Mesodermal cell (in vitro differentiated cells): ENCODE measurements around the gene NPRL2.

Source experiments
- H3K27ac ChIP-seq: 2 replicates; pipeline ENCODE4 v1.7.0; 2013; ENCODE audit warnings: mild to moderate bottlenecking, low read depth, low read length, moderate library complexity; ENCODE audit not compliant: severe bottlenecking
- H3K36me3 ChIP-seq: 2 replicates; pipeline ENCODE4 v1.7.1; 2013; ENCODE audit warnings: mild to moderate bottlenecking, low read length, moderate library complexity; ENCODE audit not compliant: control insufficient read depth, insufficient read depth
- H3K4me1 ChIP-seq: one replicate; pipeline ENCODE4 v1.7.1; 2013; ENCODE audit warnings: mild to moderate bottlenecking, low read length; ENCODE audit not compliant: insufficient read depth, control insufficient read depth, poor library complexity, severe bottlenecking
- H3K4me3 ChIP-seq: 2 replicates; pipeline ENCODE4 v1.7.0; 2013; ENCODE audit warnings: low read length, control low read depth, mild to moderate bottlenecking; ENCODE audit not compliant: insufficient read depth, poor library complexity, severe bottlenecking; ENCODE audit errors: extremely low read depth
- H3K9me3 ChIP-seq: 2 replicates; pipeline ENCODE4 v1.7.1; 2013; ENCODE audit warnings: mild to moderate bottlenecking, low read length, moderate library complexity; ENCODE audit not compliant: control insufficient read depth
- WGBS, 2 experiments: methylation state at CpG; one replicate each; pipeline ENCODE4 v1.1.5; 2013; ENCODE audit warnings: missing lambda C conversion rate in 2 of 2; ENCODE audit not compliant: insufficient coverage in 2 of 2; 5-methylcytosine and 5-hydroxymethylcytosine counted together

NPRL2 gene

DNA sequence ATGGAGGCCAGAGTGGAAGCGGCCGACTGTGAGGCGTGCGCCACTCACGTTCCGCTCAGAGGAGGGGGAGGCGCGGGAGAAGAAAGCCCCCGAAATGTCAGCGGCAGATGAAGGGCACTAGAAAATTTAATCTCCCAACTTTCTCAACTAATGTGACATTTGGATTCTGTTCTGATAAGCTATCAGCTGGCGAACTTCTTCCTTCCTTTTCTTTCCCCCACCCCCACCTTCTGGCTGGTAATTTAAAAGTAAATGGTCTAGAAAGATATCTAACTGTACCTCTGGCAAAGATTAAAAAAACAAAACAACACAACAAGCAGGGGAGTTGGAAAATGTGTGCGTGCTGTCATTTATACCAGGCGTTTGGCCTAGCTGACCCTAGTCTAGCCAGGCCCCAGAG, 35.2 kb upstream of the NPRL2 start:
- Histone ChIP-seq H3K9me3 (no peaks in the 10 kb centered on the region), H3K27ac (no peak overlapping the region), H3K36me3 (no peaks in the 10 kb centered on the region), H3K4me1 (peaks cover 8% of the 10 kb centered on the region), H3K4me3 (no peak overlapping the region)
- WGBS, 2 experiments: 85 to 87% methylated on average over 9 to 11 of the region's 13 CpGs

DNA sequence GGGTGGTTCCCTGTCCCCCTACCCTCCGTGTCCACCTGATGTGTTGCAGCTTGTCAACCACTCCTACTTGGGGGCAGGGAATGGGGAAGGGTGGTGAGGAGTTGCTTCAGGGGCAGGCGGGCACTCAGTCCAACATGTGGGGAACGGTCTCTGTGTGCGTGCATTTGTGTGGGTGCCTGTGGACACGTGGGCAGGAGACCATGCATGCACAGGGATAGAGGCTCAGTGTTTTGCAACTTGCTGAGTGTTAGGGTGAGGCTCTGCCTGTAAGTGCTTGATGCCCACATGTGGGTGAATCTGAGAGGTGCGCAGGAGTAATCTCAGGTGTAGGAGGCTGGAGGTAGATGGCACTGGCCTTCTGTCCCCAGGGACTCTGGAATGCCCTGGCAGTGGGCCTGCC, 33.2 kb upstream of the NPRL2 start:
- no peak overlapping the region for H3K4me3 ChIP-seq
- H3K9me3 ChIP-seq: no peaks in the 10 kb centered on the region
- no peaks in the 10 kb centered on the region for H3K36me3 ChIP-seq
- H3K4me1 ChIP-seq: peaks cover 5% of the 10 kb centered on the region
- no peak overlapping the region for H3K27ac ChIP-seq
- 74 to 94% methylated on average over 4 to 6 of the region's 6 CpGs for whole genome bisulfite sequencing, 2 experiments

DNA sequence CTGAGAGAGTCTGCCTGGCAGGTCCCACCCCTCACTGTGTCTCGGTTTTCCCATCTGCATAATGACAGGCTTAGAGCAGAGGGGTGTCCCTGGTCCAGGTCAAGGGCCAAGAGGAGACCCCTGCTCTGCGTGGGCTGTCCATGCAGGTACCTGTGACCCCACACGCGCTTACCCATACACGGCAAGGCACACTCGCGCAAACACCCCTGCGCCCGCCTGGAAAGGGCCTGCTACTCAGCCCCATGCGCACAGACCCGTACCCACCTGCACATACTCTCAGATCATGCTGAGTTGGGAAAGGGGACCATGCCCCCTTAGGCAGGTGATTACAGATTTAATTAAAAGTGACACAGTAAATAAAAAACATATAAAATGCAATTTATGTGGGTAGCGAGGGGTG, 32.1 kb upstream of the NPRL2 start:
- no peaks in the 10 kb centered on the region for H3K36me3 ChIP-seq
- WGBS, 2 experiments: 69 to 83% methylated on average over 3 to 10 of the region's 12 CpGs
- H3K9me3 ChIP-seq: no peaks in the 10 kb centered on the region
- no peak overlapping the region for H3K4me3 ChIP-seq
- no peaks in the 10 kb centered on the region for H3K4me1 ChIP-seq
- no peak overlapping the region for H3K27ac ChIP-seq

DNA sequence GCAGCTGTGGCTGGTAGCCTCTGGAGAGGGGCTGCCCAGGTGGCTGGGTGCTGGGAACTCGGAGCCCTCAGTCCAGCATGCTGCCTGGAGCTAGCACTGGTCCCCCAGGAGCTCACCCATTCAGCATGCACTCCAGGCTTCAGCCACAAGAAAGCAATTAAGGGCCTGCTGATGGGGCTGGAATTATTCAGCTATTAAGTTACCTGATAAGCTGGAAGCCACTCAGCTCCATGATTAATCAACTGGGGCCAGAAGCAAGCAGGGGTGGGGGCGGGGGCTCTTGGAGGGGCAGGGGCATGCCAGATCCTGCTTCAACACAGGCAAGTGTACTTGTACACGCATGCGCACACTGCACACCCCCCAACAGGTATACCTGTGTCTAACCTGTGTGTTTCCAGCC, 30.8 kb upstream of the NPRL2 start:
- 97 to 100% methylated on average over 4 of the region's 4 CpGs for WGBS, 2 experiments
- Histone ChIP-seq H3K9me3 (no peaks in the 10 kb centered on the region), H3K36me3 (no peaks in the 10 kb centered on the region), H3K4me1 (no peaks in the 10 kb centered on the region), H3K4me3 (no peak overlapping the region), H3K27ac (no peak overlapping the region)

DNA sequence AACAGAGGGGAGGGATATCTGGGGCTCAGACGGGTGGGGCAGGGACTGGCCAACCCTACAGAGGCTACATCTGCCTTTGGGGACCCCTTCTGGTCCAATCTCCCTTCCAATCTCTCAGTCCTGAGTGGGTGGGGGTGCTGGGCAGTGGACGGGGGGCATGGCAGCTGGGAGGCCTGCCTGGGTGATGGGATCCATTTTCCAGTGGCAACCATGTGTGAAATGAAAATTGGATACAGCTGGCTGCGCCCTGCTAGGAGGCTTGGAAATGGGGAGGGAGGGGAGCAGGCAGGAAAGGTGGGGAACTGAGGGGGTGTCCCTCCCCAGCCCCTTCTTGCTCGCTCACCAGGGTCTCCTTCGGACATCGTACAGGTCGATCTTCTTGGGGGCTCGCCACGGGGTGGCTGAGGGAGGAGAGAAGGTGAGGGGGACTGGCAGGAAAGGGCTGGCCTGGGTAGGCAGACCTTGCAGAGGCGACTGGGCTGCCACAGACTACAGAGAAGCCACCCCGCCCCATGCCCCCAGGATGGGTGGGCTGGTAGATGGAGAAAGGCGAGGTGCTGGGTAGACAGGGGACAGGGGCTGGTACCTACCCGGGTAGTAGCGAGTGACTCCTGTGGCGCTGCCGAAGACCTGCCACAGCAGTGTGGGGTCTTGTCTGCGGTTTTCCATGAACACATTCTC, 30.0 kb upstream of the NPRL2 start:
- Histone ChIP-seq H3K4me3 (no peak overlapping the region), H3K27ac (no peak overlapping the region), H3K36me3 (no peaks in the 10 kb centered on the region), H3K4me1 (no peaks in the 10 kb centered on the region), H3K9me3 (no peaks in the 10 kb centered on the region)
- WGBS, 2 experiments: 89 to 92% methylated on average over 14 to 15 of the region's 17 CpGs

DNA sequence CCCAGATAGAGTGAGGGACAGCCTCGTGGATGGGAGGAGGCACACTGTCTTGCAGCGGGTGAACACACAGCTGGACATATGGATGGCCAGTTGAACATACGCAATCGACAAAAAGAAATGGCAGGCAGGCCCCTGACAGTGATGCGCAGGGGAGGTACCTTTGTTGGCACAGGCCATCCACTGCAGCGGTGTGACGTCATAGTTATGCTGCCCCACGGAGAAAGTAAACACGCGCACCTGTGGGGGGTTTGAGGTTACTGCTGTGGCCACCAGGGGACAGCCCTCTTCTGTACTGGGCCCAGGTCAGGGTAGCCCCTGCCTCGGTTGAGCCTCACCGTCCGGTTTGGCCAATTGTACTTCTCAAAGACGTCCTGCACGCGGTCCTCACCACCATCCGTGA, 28.2 kb upstream of the NPRL2 start:
- 92 to 93% methylated on average over 12 of the region's 17 CpGs for WGBS, 2 experiments
- no peak overlapping the region for H3K4me3 ChIP-seq
- no peak overlapping the region for H3K27ac ChIP-seq
- H3K9me3 ChIP-seq: no peaks in the 10 kb centered on the region
- no peaks in the 10 kb centered on the region for H3K4me1 ChIP-seq
- no peaks in the 10 kb centered on the region for H3K36me3 ChIP-seq

DNA sequence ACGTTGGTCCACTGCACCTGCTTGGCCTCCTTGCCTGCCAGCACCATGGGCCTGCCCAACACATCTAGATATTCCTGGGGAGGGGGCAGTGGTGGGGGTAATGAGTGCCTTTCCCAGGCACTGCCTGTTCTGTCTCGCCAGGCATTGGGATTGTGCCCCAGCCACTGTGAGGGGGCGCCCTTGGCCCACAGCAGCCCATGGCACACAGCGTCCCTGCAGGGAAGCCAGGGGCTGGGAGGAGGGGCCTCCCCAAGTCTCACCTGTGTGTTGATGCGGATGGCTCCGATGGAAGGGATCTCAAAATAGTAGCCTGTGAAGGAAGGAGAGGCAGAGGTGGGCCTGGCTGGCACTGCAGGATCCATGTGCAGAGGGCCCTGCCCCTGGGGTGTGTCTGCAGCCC, 27.4 kb upstream of the NPRL2 start:
- Histone ChIP-seq H3K27ac (no peak overlapping the region), H3K4me1 (no peaks in the 10 kb centered on the region), H3K36me3 (no peaks in the 10 kb centered on the region), H3K9me3 (no peaks in the 10 kb centered on the region), H3K4me3 (no peak overlapping the region)
- 80 to 85% methylated on average over 3 of the region's 6 CpGs for WGBS, 2 experiments

DNA sequence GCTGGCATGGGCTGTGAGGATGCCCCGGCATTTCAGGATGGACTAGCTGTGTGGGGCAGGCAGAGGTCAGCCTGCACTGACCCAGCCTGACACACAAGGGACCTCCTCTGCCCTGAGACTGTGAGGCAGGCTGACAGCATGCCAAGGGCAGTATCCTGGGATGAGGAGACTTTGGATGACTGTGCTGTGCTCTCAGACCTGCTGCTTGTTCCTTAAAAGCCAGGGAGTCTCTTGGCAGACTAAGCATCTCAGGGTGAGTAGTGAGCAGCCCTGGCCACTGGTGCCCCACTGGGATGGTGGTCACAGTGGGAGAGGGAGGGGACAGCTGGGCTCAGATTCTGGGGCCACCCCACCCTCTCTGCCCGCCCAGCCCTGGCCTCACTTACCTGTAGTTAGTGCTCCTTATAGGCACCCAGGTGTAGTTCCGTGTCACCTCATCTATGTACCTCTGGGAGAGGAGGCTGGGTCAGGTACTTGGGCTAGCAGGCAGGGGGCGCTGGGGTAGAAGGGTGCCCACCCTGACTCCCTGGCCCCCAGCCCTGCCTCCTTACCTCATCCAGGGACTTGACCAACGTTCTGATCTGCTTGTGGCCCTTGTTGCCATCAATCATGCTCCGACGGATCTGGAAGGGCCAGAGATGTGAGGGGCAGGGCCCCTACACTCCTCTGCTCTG, 24.8 kb upstream of the NPRL2 start:
- Histone ChIP-seq H3K36me3 (no peaks in the 10 kb centered on the region), H3K4me3 (no peak overlapping the region), H3K27ac (no peak overlapping the region), H3K9me3 (no peaks in the 10 kb centered on the region), H3K4me1 (no peaks in the 10 kb centered on the region)
- 69 to 72% methylated on average over 5 of the region's 7 CpGs for WGBS, 2 experiments

DNA sequence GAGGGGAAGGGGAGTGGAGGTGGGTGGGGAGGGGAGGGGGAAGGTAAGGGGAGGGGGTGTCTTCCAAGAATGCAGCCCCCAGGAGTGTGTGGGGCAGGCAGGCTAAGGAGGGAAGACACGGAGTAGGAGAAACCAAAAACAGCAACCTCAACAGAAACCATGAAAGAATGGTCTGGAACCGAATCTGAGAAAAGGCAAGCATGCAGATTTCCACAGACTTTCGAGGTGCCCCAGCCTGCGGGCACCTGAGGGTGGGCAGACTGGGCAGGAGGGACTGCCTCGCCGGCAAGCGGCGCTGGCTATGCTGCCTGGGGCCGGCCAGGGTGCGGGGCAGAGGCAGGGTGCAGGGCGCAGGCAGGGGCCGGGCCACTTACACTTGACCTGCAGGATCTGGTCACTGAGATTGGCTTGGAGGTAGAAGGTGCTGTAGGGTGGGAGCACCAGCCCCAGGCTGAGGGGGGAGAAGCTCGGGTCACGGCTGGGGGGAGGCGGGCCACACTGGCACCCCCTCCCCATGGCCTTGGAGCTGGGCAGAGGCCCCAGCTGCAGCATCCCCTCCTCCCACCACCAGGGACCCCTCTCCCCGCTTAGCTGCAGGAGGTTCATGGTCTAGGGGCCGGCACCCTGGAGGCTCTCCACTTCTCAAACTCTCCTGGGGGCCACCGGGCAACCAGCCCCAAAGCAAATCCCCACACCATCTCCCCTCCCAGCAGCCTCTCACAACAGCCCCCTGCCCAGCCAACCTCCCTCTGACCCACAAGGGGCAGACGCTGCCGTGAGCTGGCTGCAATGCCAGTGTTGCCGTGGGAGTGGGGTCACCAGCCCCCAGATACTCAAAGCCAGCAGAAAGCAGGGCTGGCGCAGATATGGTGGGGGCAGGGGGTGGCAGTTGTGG, 24.0 kb upstream of the NPRL2 start:
- Histone ChIP-seq H3K4me1 (peaks cover 1% of the 10 kb centered on the region), H3K36me3 (no peaks in the 10 kb centered on the region), H3K4me3 (no peak overlapping the region), H3K27ac (no peak overlapping the region), H3K9me3 (no peaks in the 10 kb centered on the region)
- WGBS, 2 experiments: 75 to 88% methylated on average over 10 to 14 of the region's 22 CpGs

DNA sequence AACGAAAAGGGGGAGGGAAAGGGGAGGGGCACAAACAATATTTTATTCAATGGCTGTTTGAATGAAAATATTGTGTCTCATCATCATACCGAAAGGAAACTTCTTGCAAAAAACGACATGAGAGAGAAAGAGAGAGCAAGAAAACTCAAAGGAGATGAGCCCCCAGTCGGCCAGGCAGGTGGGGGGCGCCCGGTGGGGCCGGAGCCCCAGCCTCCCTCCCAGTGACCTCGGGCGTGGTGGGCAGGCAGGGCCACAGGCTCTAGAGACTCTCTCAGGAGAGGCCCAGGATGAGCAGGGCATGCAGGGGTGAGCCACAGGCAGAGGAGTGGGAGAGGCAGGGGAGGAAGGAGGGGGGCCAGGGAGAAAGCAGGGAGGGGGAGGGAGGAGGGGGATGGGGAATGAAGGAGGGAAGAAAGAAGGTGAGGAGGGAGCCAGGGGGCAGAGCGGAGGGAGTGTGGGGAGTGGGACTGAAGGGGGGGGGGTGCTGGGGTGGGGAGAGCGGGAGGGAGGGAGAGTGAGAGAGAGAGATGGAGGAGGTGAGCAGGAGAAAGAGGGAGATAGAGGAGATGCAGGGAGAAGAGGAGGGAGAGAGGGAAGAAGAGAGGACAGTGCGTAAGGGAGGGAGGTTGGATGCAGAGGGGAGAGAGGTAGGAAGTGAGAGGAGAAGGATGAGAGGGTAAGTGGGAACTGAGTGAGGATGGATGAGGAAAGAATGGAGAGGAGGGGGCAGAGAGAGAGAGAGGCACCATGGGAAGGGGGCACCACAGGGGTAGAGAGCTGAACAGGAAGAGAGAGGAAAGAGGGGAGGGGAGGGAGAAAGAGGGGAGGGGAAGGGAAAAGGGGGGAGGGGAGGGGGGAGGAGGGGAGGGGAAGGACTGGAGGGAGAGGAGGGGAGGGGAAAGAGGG, 22.8 kb upstream of the NPRL2 start:
- Histone ChIP-seq H3K27ac (no peak overlapping the region), H3K36me3 (no peaks in the 10 kb centered on the region), H3K4me3 (no peak overlapping the region), H3K4me1 (peaks cover 2% of the 10 kb centered on the region), H3K9me3 (no peaks in the 10 kb centered on the region)
- WGBS, 2 experiments: 52 to 58% methylated on average over 9 to 10 of the region's 12 CpGs
